ENCODE results near the gene MTF2. TPM values are rescaled to one million over a fixed set of nuclear protein-coding genes. Genes with fewer than 3 reads are reported as not detected.
A peak's percentile ranks its signal among the peaks of the same experiment; 100 is the strongest.

Gene MTF2
- polyA plus RNA-seq, 3 donors, result 16.0 to 56.3 (median 32.5) TPM

GRCh38 chr1:93108335-93108734 lies 29.3 kb downstream of the MTF2 start:
- H3K9me3 Mint-ChIP-seq, result peaks cover 0 to 14% (median 8%) of the 10 kb centered on the region in 7 donors
- Histone ChIP-seq H3K9ac (ENCODE audit: insufficient read depth, low read length, poor library complexity, severe bottlenecking) (no peak overlapping the region), H3K79me2 (ENCODE audit: insufficient read depth, low read length) (peaks cover 100% of the 10 kb centered on the region), H2AFZ (ENCODE audit: insufficient read depth, low read depth, low read length, poor library complexity, severe bottlenecking) (no peak overlapping the region), H4K20me1 (ENCODE audit: insufficient read depth, low read length) (peaks cover 65% of the 10 kb centered on the region), H3K4me1 (ENCODE audit: control insufficient read depth in 1 of 2, insufficient read depth in 2 of 2, low read length in 2 of 2) (peaks cover 3 to 12% of the 10 kb centered on the region in 2 donors), H3K27ac (ENCODE audit: low read depth in 1 of 2, low read length in 2 of 2) (no peak overlapping the region), H3K4me2 (replicated peaks; ENCODE audit: extremely low read depth, low read length, poor library complexity, severe bottlenecking) (no peak overlapping the region), H3K27me3 (ENCODE audit: control insufficient read depth in 2 of 2, insufficient read depth in 2 of 2, low read length in 2 of 2) (no peaks in the 10 kb centered on the region), H3K9me3 (replicated peaks in 1 of 2; ENCODE audit: control insufficient read depth in 1 of 2, insufficient read depth in 1 of 2, low read length in 2 of 2) (peaks cover 0 to 5% of the 10 kb centered on the region in 2 donors), H3K36me3 (replicated peaks in 1 of 2; ENCODE audit: control insufficient read depth in 1 of 2, insufficient read depth in 2 of 2, low read length in 2 of 2) (peaks cover 13 to 60% of the 10 kb centered on the region in 2 donors), H3K4me3 (replicated peaks in 1 of 3; ENCODE audit: low read depth in 2 of 3, low read length in 3 of 3) (no peak overlapping the region)
- no peak for TF ChIP-seq CTCF (IDR thresholded peaks at IDR 0.05)
- no peak for DNase-seq
- no CpG with 5 or more reads among the region's 2 CpGs for WGBS (ENCODE audit: insufficient coverage)
- H3K4me3 Mint-ChIP-seq, result no peak overlapping the region
- intact Hi-C loops (cut with micrococcal nuclease), result no loop called here
- no peak overlapping the region for H3K27ac Mint-ChIP-seq
- H3K4me1 Mint-ChIP-seq, result peaks cover 15% of the 10 kb centered on the region
- H3K27me3 Mint-ChIP-seq (ENCODE audit: low read depth in 3 of 3), result no peaks in the 10 kb centered on the region
- peaks cover 40 to 68% of the 10 kb centered on the region in 2 donors for H3K36me3 Mint-ChIP-seq

GRCh38 chr1:93109578-93109977 lies 30.5 kb downstream of the MTF2 start:
- H3K79me2 ChIP-seq (ENCODE audit: insufficient read depth, low read length), result peaks cover 94% of the 10 kb centered on the region
- Mint-ChIP-seq H3K36me3 (peaks cover 38 to 63% of the 10 kb centered on the region in 2 donors), H3K27ac (peak overlapping the region in 3 of 7 donors; percentile 23 to 73 (median 41)), H3K9me3 (peaks cover 0 to 14% (median 8%) of the 10 kb centered on the region in 7 donors), H3K4me3 (no peak overlapping the region), H3K4me1 (peaks cover 15% of the 10 kb centered on the region), H3K27me3 (ENCODE audit: low read depth in 3 of 3) (no peaks in the 10 kb centered on the region)
- H3K4me3 ChIP-seq (replicated peaks in 1 of 3; ENCODE audit: low read depth in 2 of 3, low read length in 3 of 3), result no peak overlapping the region
- no CpG with 5 or more reads among the region's 2 CpGs for WGBS (ENCODE audit: insufficient coverage)
- H3K9me3 ChIP-seq (replicated peaks in 1 of 2; ENCODE audit: control insufficient read depth in 1 of 2, insufficient read depth in 1 of 2, low read length in 2 of 2), result peaks cover 0 to 5% of the 10 kb centered on the region in 2 donors
- no peak for TF ChIP-seq CTCF (IDR thresholded peaks at IDR 0.05)
- peak overlapping the region in 1 of 2 donors; percentile 0 for H3K27ac ChIP-seq (ENCODE audit: low read depth in 1 of 2, low read length in 2 of 2)
- H2AFZ ChIP-seq (ENCODE audit: insufficient read depth, low read depth, low read length, poor library complexity, severe bottlenecking), result no peak overlapping the region
- H3K9ac ChIP-seq (ENCODE audit: insufficient read depth, low read length, poor library complexity, severe bottlenecking), result no peak overlapping the region
- no peak for DNase-seq
- peaks cover 3 to 12% of the 10 kb centered on the region in 2 donors for H3K4me1 ChIP-seq (ENCODE audit: control insufficient read depth in 1 of 2, insufficient read depth in 2 of 2, low read length in 2 of 2)
- H3K27me3 ChIP-seq (ENCODE audit: control insufficient read depth in 2 of 2, insufficient read depth in 2 of 2, low read length in 2 of 2), result no peaks in the 10 kb centered on the region
- intact Hi-C loops (cut with micrococcal nuclease), result no loop called here
- H3K4me2 ChIP-seq (replicated peaks; ENCODE audit: extremely low read depth, low read length, poor library complexity, severe bottlenecking), result no peak overlapping the region
- H4K20me1 ChIP-seq (ENCODE audit: insufficient read depth, low read length), result peaks cover 65% of the 10 kb centered on the region
- peaks cover 11 to 61% of the 10 kb centered on the region in 2 donors for H3K36me3 ChIP-seq (replicated peaks in 1 of 2; ENCODE audit: control insufficient read depth in 1 of 2, insufficient read depth in 2 of 2, low read length in 2 of 2)
